ENCODE results near the gene EML4. TPM values are rescaled to one million over a fixed set of nuclear protein-coding genes. Genes with fewer than 3 reads are reported as not detected.

EML4 gene
- total and polyA plus RNA-seq, 12 donors = 29.9 to 64.0 (median 51.9) TPM

DNA sequence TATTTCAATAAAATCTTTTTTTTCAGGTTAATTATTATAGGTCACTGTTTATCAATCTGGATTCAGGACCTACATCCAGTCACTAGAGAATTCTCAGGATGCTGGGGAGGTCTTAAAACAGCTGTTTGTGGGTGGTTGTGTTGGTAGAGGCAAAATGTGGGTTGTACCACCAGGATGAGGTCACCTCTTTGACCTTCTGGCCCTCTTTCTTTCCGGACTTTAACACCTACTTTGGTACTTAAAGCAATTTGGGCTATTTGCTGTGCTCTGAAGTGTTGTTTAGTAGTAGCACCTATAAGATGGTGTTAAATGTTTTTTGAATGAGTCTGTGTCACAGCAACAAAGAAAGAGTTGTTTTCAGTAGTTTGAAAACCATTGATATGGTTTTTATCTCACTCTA is 14.6 kb downstream of the EML4 start:
- no peaks in the 10 kb centered on the region for H3K36me3 ChIP-seq (replicated peaks in 1 of 2)
- no peaks in the 10 kb centered on the region for H3K9me3 ChIP-seq (replicated peaks in 1 of 3)
- peaks cover 22 to 29% of the 10 kb centered on the region in 2 donors for H3K4me1 ChIP-seq (replicated peaks in 1 of 2)
- no peak overlapping the region for H3K4me3 ChIP-seq
- H3K27ac ChIP-seq = no peak overlapping the region
- WGBS, 4 donors = 45 to 85% (median 69%) methylated on average over 1 of the region's 1 CpG
- TF ChIP-seq, protein P1, sequence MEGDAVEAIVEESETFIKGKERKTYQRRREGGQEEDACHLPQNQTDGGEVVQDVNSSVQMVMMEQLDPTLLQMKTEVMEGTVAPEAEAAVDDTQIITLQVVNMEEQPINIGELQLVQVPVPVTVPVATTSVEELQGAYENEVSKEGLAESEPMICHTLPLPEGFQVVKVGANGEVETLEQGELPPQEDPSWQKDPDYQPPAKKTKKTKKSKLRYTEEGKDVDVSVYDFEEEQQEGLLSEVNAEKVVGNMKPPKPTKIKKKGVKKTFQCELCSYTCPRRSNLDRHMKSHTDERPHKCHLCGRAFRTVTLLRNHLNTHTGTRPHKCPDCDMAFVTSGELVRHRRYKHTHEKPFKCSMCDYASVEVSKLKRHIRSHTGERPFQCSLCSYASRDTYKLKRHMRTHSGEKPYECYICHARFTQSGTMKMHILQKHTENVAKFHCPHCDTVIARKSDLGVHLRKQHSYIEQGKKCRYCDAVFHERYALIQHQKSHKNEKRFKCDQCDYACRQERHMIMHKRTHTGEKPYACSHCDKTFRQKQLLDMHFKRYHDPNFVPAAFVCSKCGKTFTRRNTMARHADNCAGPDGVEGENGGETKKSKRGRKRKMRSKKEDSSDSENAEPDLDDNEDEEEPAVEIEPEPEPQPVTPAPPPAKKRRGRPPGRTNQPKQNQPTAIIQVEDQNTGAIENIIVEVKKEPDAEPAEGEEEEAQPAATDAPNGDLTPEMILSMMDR (IDR thresholded peaks at IDR 0.05) = no peak
- no peak for TF ChIP-seq POLR2A (IDR thresholded peaks at IDR 0.05)
- no peaks in the 10 kb centered on the region for H3K27me3 ChIP-seq
- DNase-seq = no peak
- intact Hi-C loops (cut with DNase I) = no loop called here

DNA sequence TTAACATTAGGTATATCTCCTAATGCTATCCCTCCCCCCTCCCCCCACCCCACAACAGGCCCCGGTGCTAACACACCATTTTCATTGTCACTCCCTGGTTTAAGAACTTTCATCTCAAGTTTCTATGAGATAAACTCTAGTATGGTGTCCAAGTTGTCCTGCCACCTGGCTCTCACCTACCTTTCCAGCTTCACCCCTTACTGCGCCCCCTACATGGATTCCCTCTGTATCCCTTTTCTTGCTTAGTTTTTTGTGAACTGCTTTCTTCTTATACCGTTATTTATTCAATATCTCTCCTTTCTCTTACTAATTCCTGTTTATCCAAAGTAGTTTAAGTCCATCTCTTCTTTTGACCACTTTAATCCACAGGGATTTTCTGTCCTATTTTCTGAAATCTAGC is 15.2 kb downstream of the EML4 start:
- Histone ChIP-seq H3K4me3 (no peak overlapping the region), H3K9me3 (replicated peaks in 1 of 3) (no peaks in the 10 kb centered on the region), H3K27me3 (no peaks in the 10 kb centered on the region), H3K36me3 (replicated peaks in 1 of 2) (no peaks in the 10 kb centered on the region), H3K4me1 (replicated peaks in 1 of 2) (peaks cover 22 to 29% of the 10 kb centered on the region in 2 donors), H3K27ac (no peak overlapping the region)
- TF ChIP-seq POLR2A (IDR thresholded peaks at IDR 0.05) = no peak
- TF ChIP-seq, protein P1 (IDR thresholded peaks at IDR 0.05) = no peak
- intact Hi-C loops (cut with DNase I) = no loop called here
- WGBS, 4 donors = 91 to 99% (median 95%) methylated on average over 3 of the region's 3 CpGs
- no peak for DNase-seq

DNA sequence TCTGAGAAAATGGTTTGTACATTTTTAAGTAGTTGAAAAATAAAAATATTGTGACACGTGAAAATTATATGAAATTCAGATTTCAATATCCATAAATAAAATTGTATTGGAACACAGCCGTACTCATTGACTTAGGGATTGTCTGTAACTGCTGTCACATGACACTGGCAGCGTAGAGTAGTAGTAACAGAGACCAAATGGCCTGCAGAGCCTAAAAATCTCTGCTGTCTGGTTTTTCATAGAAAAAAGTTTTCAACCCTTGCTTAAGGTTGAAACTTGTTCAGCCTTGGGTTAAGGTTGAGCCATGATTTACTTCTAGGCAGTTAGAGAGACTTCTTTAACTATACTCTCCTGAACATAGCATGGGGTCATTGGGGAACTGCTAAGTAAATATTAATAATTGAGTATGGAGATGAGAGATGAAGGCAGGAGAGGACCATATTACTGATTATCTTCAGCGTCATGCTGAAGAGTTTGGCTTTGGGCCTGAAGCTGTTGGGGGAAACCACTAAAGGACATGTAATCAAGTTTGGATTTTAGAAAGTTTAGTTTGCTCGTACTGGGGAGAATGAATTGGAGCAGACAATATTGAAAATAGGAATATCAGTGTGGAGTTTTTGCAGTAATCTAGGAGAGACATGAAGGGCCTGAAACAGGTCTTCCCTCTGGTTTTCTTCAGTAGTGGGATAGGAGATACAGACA is 16.2 kb downstream of the EML4 start:
- H3K36me3 ChIP-seq (replicated peaks in 1 of 2) = no peaks in the 10 kb centered on the region
- peaks cover 15 to 26% of the 10 kb centered on the region in 2 donors for H3K4me1 ChIP-seq (replicated peaks in 1 of 2)
- intact Hi-C loops (cut with DNase I) = no loop called here
- H3K9me3 ChIP-seq (replicated peaks in 1 of 3) = no peaks in the 10 kb centered on the region
- no peak overlapping the region for H3K4me3 ChIP-seq
- WGBS, 4 donors = 65 to 72% (median 68%) methylated on average over 5 of the region's 5 CpGs
- no peak for DNase-seq
- H3K27ac ChIP-seq = no peak overlapping the region
- TF ChIP-seq, protein P1 (IDR thresholded peaks at IDR 0.05) = no peak
- TF ChIP-seq POLR2A (IDR thresholded peaks at IDR 0.05) = no peak
- H3K27me3 ChIP-seq = no peaks in the 10 kb centered on the region

DNA sequence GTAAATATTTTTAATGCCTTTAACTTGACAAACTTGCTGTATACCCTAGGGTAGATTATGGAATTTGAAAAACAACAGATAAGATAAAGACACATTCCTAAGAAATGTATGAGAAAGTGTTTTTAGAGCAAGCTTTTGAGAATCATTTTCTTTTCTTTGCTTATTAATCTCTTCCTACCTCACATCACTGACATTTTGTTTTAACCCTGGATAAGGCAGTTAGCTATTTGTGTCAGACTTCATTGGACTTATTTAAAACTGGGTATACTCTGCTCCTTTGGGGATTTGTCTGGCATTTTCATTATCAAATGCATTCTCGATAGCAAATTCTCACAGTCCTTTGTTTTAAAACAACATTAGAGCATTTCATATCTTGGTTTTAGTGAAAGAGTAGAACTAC is 17.2 kb downstream of the EML4 start:
- Histone ChIP-seq H3K27me3 (no peaks in the 10 kb centered on the region), H3K4me1 (replicated peaks in 1 of 2) (peaks cover 12 to 25% of the 10 kb centered on the region in 2 donors), H3K9me3 (replicated peaks in 1 of 3) (no peaks in the 10 kb centered on the region), H3K4me3 (no peak overlapping the region), H3K36me3 (replicated peaks in 1 of 2) (no peaks in the 10 kb centered on the region), H3K27ac (peak overlapping the region in 1 of 5 donors; percentile 4)
- intact Hi-C loops (cut with DNase I) = no loop called here
- DNase-seq = no peak
- TF ChIP-seq, protein P1 (IDR thresholded peaks at IDR 0.05) = no peak
- TF ChIP-seq POLR2A (IDR thresholded peaks at IDR 0.05) = no peak
- WGBS, 4 donors = 38 to 80% (median 50%) methylated on average over 1 of the region's 1 CpG

All from adrenal gland (tissue), 12 donors.